HG03095 (cell line): ENCODE measurements around the gene ZNF664.

Experiments
- ATAC-seq: cut with Tn5 transposase; IDR thresholded peaks from one replicate; pipeline ENCODE4 v1.9.1; 2021; ENCODE audit warnings: moderate library complexity; ENCODE audit not compliant: unreplicated experiment

Gene ZNF664

GRCh38 chr12:124027753-124028554 is 54.9 kb downstream of the ZNF664 start:
- ATAC-seq = no peak

DNA sequence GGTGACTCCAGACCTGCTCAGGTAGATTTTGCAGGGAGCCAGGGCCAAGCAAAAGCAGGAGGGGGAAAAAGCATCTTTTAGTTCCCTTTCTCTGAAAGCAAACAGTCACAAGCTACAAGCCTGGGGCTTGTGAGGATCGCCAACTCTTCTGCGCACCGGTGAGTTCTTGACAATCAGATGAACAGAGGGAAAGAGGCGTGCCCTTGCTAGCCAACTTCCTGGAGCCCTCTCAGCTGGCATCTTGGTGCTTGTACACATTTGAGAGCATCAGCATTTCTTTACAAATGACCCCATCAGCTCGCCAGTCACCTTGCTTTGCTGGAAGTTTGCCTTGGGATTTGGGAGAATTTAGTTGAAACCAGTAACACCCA is 55.5 kb downstream of the ZNF664 start:
- no peak for ATAC-seq

DNA sequence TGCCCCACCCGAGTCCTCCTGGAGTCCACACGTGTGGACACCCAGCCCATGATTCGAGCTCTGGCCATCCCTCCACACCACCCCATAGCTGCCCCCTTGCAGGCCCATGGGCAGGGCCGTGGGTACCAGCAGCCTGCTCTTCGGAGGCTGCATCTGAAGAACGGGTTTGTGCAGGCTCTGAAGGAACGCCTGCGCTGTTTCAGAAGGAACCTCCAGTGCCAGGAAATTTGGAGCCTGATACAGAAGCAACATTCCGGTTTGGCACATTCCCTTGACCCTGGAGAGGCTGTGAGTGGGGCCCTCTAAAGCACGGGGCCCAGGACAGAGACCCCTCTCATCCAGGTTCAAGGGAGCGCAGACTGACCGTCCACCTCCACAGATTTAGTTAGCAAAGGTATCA is 57.0 kb downstream of the ZNF664 start:
- no peak for ATAC-seq

DNA sequence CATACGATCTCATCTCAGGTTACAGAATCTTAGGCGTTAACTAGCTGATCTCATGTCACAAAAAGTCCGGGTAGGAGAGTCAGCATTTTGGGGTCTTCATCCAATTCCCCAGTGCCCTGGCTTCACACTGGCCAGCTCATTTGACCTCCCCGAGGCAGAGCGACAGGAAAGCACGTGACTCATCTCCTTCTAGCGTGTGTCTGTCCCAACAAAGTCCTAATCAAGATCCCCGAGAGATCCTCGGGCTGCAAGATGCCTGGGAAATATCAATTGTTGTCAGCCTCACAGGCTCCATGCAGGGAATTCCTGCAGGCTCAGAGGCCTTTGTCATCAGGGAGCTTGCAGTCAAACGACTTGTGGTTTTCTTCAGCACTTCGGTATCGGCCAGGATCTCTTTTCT is 57.5 kb downstream of the ZNF664 start:
- ATAC-seq = no peak

GRCh38 chr12:124031058-124031457 is 58.0 kb downstream of the ZNF664 start:
- ATAC-seq = no peak

DNA sequence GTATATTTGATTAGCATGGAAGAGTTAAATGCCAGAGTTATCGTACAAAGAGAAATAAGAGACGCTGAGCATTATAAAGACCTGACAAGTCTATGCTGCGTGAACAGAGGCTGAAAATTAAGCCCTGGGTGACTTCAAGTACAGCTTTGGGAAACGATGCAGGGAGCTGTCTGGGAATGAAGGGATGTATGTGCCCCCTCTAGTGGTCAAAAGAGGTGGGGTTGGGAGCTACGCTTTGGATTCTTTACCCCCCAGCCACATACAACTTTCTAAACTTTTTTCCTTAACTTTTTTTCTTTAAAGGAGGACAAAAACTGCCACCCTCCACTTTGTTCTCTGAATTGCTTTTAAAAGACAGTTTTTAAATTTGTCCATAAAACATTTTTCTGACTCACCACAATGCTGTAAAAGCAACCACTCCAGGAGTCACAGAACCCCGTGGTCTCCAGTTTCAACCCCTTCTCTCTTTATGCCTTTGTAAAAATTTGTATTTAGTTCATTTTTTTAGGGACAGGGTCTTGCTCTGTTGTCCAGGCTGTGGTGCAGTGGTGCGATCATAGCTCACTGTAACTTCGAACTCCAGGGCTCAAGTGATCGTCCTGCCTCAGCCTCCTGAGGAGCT is 59.4 kb downstream of the ZNF664 start:
- no peak for ATAC-seq

DNA sequence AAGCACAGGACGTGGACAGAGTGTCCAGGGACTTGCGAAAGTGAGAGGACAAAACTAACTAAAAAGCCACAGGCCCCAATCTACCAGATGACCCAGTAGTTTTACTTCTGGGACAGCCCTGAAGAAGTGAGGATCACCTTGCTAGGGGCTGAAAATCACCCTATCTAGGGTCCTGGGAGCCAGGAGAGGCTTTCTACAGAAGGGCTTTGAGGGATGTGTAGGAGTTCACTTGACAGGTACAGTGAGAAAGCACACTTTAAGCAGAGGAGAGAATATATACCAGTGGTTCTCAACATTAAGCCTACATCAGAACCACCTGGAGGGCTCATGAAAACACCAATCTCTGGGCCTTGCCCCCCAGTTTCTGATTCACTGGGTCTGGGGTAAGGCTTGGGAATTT is 60.8 kb downstream of the ZNF664 start:
- no peak for ATAC-seq

- ATAC-seq = no peak
Observed at GRCh38 chr12:124034297-124034696, 61.3 kb downstream of the ZNF664 start.

DNA sequence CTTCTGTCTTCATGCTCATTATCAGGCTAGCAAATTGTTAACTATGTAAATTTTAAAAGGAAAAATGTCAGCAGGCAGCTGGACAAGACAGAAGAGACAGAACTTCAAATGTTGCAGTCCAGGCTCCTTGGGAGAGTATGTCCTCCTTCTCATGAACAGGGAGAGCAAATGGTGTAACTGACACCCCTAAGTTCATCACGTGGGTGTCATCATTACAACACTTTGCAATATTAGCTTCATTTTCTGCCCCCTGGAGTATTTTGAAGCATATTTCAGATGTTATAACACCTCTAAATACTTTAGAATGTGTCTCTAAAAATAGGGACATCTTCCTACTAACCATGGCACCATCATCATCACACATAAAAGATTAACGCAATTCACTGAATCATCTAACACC is 62.1 kb downstream of the ZNF664 start:
- ATAC-seq = no peak

- ATAC-seq = no peak
Observed at GRCh38 chr12:124036171-124036598, 63.2 kb downstream of the ZNF664 start.

GRCh38 chr12:124036657-124037109 is 63.7 kb downstream of the ZNF664 start:
- no peak for ATAC-seq

DNA sequence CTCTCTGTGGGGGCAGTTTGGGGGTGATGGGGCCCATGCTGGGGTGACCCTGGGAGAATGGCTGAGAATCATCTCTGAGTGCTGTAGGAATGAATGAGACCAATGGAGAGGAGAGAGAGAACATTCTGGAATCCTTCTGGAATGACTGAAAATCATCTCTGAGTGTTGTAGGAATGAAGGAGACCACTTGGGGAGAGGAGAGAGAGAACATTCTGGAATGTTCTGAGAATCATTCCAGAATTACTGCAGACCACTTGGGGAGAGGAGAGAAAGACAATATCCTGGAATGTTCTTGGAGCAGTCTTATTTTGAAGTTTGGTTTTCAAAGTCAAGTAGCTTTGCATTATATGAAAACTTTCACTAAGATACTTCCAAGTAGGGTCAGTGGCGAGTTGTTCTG is 64.3 kb downstream of the ZNF664 start:
- no peak for ATAC-seq

DNA sequence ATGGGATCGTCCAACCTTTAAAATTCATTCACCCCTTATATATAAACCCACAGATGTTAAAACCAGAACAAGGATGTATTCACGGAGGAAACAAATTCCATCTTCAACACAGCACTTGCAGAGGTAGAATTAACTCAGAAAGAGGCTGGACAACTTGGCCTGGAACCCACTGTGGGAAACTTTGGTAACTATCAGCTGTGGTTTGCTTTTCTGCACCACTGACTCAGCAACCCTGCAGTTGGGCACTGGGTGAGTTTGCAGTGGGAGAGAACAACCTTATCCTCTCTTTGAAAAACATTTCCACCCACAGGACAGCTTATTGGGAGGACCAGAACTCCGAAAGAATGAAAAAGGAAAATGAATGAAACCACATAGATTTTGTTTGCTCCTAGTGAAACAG is 66.3 kb downstream of the ZNF664 start:
- no peak for ATAC-seq

DNA sequence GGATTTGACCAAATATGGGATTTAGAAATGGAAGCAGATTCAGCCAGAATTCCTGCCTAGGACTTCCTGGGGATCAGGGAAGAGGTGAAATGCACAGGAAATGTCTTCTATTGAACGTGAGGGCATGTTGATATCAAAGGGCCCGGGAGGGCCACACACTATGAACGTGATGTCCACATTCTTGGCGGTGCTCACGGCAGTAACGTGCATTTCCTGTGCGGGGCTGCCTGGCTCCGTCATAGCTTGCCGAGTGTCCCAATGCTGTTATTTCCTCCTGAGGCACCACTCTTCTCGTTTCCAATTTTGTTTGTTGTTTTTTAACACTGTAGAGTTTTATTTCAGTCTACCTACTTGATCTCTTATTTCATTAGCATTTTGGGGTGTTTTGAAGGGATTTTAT is 67.3 kb downstream of the ZNF664 start:
- ATAC-seq = no peak

GRCh38 chr12:124040737-124041136 is 67.7 kb downstream of the ZNF664 start:
- ATAC-seq = no peak

DNA sequence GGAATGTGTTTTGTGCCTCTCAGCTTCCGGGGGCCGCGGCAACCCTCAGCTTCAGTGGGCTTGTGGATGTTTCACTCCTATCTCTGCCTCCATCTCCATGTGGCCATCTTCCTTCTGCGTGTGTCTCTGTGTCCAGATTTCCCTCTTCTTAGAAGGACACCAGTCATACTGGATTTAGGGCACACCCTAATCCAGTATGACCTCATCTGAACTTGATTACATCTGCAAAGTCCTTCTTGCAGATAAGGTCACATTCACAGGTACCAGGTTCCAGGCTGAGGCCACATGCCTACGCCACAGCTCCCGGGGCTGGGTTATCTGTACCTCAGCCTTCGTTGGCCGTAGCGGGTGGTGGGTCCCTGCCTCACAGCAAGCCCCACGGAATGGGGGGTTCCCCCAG is 68.9 kb downstream of the ZNF664 start:
- no peak for ATAC-seq

GRCh38 chr12:124044021-124044420 is 71.0 kb downstream of the ZNF664 start:
- ATAC-seq = no peak

GRCh38 chr12:124044809-124045321 is 71.8 kb downstream of the ZNF664 start:
- ATAC-seq = no peak

DNA sequence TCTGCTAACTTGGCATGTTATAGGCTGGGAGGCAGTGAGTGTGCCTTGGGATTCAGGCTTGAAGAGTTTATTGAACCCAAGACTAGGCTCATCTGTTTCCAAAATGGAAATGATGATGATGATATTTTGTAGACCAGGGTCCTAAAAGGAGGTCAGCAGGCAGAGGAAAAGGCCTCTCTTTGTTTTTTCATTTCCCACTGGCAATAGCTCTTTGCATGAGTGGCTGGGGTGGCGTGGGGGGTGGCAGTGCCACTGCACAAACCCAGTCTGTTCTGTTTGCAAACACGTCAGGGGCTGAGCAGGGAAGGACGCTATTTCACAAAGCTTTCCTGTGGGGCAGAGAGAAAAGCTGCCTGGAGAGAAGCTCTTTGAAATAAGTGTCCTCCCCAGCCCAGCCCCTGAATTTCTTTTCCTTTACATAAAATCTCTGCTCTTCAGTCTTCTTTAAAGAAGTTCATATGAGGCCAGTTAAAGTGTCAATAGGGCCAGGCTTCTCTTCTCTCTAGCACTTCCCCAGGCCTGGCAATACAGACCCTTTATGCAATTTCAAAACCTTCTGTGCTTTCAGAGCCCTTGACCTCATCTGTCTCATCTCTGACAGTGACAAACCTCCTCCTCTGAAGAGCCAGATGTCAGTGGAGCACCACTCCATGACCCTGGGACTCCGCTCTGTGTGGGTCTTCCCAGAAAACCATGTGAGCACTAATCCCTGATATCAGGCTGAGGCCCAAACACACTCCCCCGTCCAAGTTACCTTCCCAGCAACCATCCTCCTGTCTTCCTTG is 72.8 kb downstream of the ZNF664 start:
- ATAC-seq = no peak

GRCh38 chr12:124046456-124046740 is 73.4 kb downstream of the ZNF664 start:
- ATAC-seq = no peak

- ATAC-seq = no peak
Observed at GRCh38 chr12:124047045-124047566, 74.1 kb downstream of the ZNF664 start.
